HEK293 (cell line): Measurements from ENCODE around the gene INPP4B.

Experiments
- CTCF ChIA-PET: fragments of 350-600 bp; formaldehyde crosslinking; extraction: SDS; loops from one replicate; lab custom pipeline; 2021; ENCODE audit warnings: antibody characterized with exemption; lab: Yijun Ruan, JAX
- POLR2A ChIA-PET: fragments of 300-600 bp; formaldehyde crosslinking; extraction: SDS; loops from one replicate; lab custom pipeline; 2020; ENCODE audit warnings: antibody characterized with exemption, inconsistent platforms; lab: Yijun Ruan, JAX
- H3K27ac ChIP-seq: fragments of 200-500 bp; sonication (Bioruptor generic); 2 replicates; pipeline ENCODE4 v1.5.1; 2014; ENCODE audit warnings: low read depth, low read length, control low read depth, inconsistent platforms; ENCODE audit errors: extremely low read depth
- H3K36me3 ChIP-seq, 2 experiments: fragments of 200-500 bp in 1 of 2; sonication (Bioruptor generic) in 1 of 2; 1 replicate in 1 of 2; 2 replicates in 1 of 2; pipeline ENCODE4 v1.5.1; 2014 to 2017; ENCODE audit warnings: inconsistent platforms in 2 of 2, low read length in 2 of 2; ENCODE audit not compliant: control insufficient read depth in 2 of 2, insufficient read depth in 1 of 2
- H3K4me1 ChIP-seq: fragments of 200-500 bp; sonication (Bioruptor generic); 2 replicates; pipeline ENCODE4 v1.5.1; 2014; ENCODE audit warnings: mild to moderate bottlenecking, low read length, inconsistent platforms; ENCODE audit not compliant: control insufficient read depth, insufficient read depth
- H3K4me3 ChIP-seq: 2 replicates; pipeline ENCODE4 v1.5.1; 2011; ENCODE audit warnings: low read depth, mild to moderate bottlenecking, control low read depth, low read length, moderate library complexity
- H3K9me3 ChIP-seq: fragments of 200-500 bp; sonication (Bioruptor generic); 2 replicates; pipeline ENCODE4 v1.5.1; 2014; ENCODE audit warnings: low read depth, low read length, inconsistent platforms; ENCODE audit not compliant: control insufficient read depth, insufficient read depth
- GFI1B ChIP-seq: fragments of 450-650 bp; formaldehyde crosslinking; IDR thresholded peaks from 2 replicates; pipeline ENCODE4 v1.5.1; 2016; ENCODE audit warnings: missing biosample characterization, missing genetic modification characterization
- GLIS1 ChIP-seq: fragments of 450-650 bp; formaldehyde crosslinking; IDR thresholded peaks from 2 replicates; pipeline ENCODE4 v1.5.1; 2016; ENCODE audit warnings: missing biosample characterization, missing genetic modification characterization
- GLIS2 ChIP-seq: fragments of 450-650 bp; formaldehyde crosslinking; IDR thresholded peaks from 2 replicates; pipeline ENCODE4 v1.5.1; 2016; ENCODE audit warnings: missing biosample characterization, missing genetic modification characterization
- HOXA7 ChIP-seq: sonication (generic); formaldehyde crosslinking; IDR thresholded peaks from 2 replicates; pipeline ENCODE4 v1.8.1; 2022; ENCODE audit warnings: missing genetic modification reagents, borderline replicate concordance
- SP3 ChIP-seq: fragments of 450-650 bp; formaldehyde crosslinking; IDR thresholded peaks from 2 replicates; pipeline ENCODE4 v1.5.1; 2016; ENCODE audit warnings: missing biosample characterization, missing genetic modification characterization
- ZBTB20 ChIP-seq: fragments of 450-650 bp; formaldehyde crosslinking; IDR thresholded peaks from 2 replicates; pipeline ENCODE4 v1.5.1; 2016; ENCODE audit warnings: missing biosample characterization, missing genetic modification characterization
- ZEB2 ChIP-seq: fragments of 450-650 bp; formaldehyde crosslinking; IDR thresholded peaks from 2 replicates; pipeline ENCODE4 v1.5.1; 2016; ENCODE audit warnings: missing biosample characterization, missing genetic modification characterization
- ZNF121 ChIP-seq: fragments of 450-650 bp; formaldehyde crosslinking; IDR thresholded peaks from 2 replicates; pipeline ENCODE4 v1.5.1; 2016; ENCODE audit warnings: missing biosample characterization, missing genetic modification characterization
- ZNF146 ChIP-seq: fragments of 450-650 bp; formaldehyde crosslinking; IDR thresholded peaks from 2 replicates; pipeline ENCODE4 v1.5.1; 2016; ENCODE audit warnings: missing biosample characterization, missing genetic modification characterization
- ZNF335 ChIP-seq: fragments of 450-650 bp; formaldehyde crosslinking; conservative IDR thresholded peaks from 2 replicates; pipeline ENCODE4 v1.5.1; 2016; ENCODE audit warnings: missing biosample characterization, missing genetic modification characterization
- ZNF354C ChIP-seq: fragments of 450-650 bp; formaldehyde crosslinking; IDR thresholded peaks from 2 replicates; pipeline ENCODE4 v1.5.1; 2016; ENCODE audit warnings: missing biosample characterization, missing genetic modification characterization, low read depth, borderline replicate concordance
- ZNF510 ChIP-seq: fragments of 450-650 bp; formaldehyde crosslinking; IDR thresholded peaks from 2 replicates; pipeline ENCODE4 v1.5.1; 2018; ENCODE audit warnings: mild to moderate bottlenecking, missing genetic modification characterization, missing biosample characterization; ENCODE audit not compliant: insufficient replicate concordance
- ZNF514 ChIP-seq: fragments of 450-650 bp; formaldehyde crosslinking; IDR thresholded peaks from 2 replicates; pipeline ENCODE4 v1.5.1; 2016; ENCODE audit warnings: missing biosample characterization, missing genetic modification characterization
- ZNF561 ChIP-seq: fragments of 450-650 bp; IDR thresholded peaks from 2 replicates; pipeline ENCODE4 v1.5.1; 2018; ENCODE audit warnings: missing biosample characterization, missing genetic modification characterization, borderline replicate concordance
- ZNF610 ChIP-seq: fragments of 450-650 bp; formaldehyde crosslinking; IDR thresholded peaks from 2 replicates; pipeline ENCODE4 v1.5.1; 2016; ENCODE audit warnings: missing biosample characterization, missing genetic modification characterization, borderline replicate concordance
- ZNF654 ChIP-seq: fragments of 450-650 bp; formaldehyde crosslinking; IDR thresholded peaks from 2 replicates; pipeline ENCODE4 v1.5.1; 2016; ENCODE audit warnings: low read depth, missing biosample characterization, missing genetic modification characterization
- ZNF670 ChIP-seq: fragments of 450-650 bp; formaldehyde crosslinking; IDR thresholded peaks from 2 replicates; pipeline ENCODE4 v1.5.1; 2016; ENCODE audit warnings: missing biosample characterization, missing genetic modification characterization, low read depth
- ZNF747 ChIP-seq: fragments of 450-650 bp; formaldehyde crosslinking; IDR thresholded peaks from 2 replicates; pipeline ENCODE4 v1.5.1; 2016; ENCODE audit warnings: missing biosample characterization, missing genetic modification characterization
- TF ChIP-seq, protein P1 (sequence below): fragments of 450-650 bp; formaldehyde crosslinking; IDR thresholded peaks from 2 replicates; pipeline ENCODE4 v1.5.1; 2016; ENCODE audit warnings: missing biosample characterization, missing genetic modification characterization
- TF ChIP-seq, protein P2 (sequence below): fragments of 450-650 bp; formaldehyde crosslinking; IDR thresholded peaks from 2 replicates; pipeline ENCODE4 v1.5.1; 2016; ENCODE audit warnings: missing biosample characterization, missing genetic modification characterization
- TF ChIP-seq, protein P3 (sequence below): fragments of 450-650 bp; formaldehyde crosslinking; IDR thresholded peaks from 2 replicates; pipeline ENCODE4 v1.5.1; 2016; ENCODE audit warnings: missing biosample characterization, missing genetic modification characterization
- TF ChIP-seq, protein P4 (sequence below): fragments of 450-650 bp; formaldehyde crosslinking; IDR thresholded peaks from 2 replicates; pipeline ENCODE4 v1.5.0; 2017; ENCODE audit warnings: missing biosample characterization, missing genetic modification characterization, borderline replicate concordance

The INPP4B gene

DNA sequence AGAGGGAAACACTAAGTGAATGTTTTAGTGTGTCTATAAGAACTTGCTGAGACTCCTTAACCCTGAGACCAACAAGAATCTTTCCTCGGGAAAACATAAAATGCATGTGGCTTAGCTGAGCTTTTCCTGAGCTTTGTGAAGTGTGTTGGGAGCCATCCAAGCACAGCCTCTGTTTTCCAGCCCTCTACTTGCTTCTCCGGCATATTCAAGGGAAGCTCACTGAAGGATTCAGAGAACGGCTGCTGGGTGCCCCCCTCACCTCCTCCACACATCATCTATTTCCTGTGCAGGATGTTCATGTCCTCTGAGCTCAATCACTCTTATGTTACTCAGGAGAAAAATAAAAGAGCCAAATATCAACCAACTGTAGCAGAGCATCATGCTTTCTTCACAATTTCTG, 717.6 kb downstream of the INPP4B start:
- H3K4me1 ChIP-seq: no peaks in the 10 kb centered on the region
- no peaks in the 10 kb centered on the region for H3K9me3 ChIP-seq
- no peaks in the 10 kb centered on the region for H3K36me3 ChIP-seq
- TF ChIP-seq ZNF670 (tag by site-specific recombination) (no peak), ZNF610 (tag by site-specific recombination) (no peak), ZNF561 (tag by site-specific recombination) (no peak), ZBTB20 (no peak), GFI1B (tag by site-specific recombination) (no peak), ZNF335 (no peak), ZNF146 (tag by site-specific recombination) (no peak)
- TF ChIP-seq, protein P1, sequence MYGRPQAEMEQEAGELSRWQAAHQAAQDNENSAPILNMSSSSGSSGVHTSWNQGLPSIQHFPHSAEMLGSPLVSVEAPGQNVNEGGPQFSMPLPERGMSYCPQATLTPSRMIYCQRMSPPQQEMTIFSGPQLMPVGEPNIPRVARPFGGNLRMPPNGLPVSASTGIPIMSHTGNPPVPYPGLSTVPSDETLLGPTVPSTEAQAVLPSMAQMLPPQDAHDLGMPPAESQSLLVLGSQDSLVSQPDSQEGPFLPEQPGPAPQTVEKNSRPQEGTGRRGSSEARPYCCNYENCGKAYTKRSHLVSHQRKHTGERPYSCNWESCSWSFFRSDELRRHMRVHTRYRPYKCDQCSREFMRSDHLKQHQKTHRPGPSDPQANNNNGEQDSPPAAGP: no peak
- TF ChIP-seq, protein P2, sequence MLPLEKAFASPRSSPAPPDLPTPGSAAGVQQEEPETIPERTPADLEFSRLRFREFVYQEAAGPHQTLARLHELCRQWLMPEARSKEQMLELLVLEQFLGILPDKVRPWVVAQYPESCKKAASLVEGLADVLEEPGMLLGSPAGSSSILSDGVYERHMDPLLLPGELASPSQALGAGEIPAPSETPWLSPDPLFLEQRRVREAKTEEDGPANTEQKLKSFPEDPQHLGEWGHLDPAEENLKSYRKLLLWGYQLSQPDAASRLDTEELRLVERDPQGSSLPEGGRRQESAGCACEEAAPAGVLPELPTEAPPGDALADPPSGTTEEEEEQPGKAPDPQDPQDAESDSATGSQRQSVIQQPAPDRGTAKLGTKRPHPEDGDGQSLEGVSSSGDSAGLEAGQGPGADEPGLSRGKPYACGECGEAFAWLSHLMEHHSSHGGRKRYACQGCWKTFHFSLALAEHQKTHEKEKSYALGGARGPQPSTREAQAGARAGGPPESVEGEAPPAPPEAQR (tag by site-specific recombination): no peak
- POLR2A ChIA-PET: no interaction called here
- no peak overlapping the region for H3K4me3 ChIP-seq
- no peak overlapping the region for H3K27ac ChIP-seq
- CTCF ChIA-PET: interaction anchor here (0.6 to 1.6 kb wide), 2 partner anchors 12 to 507 kb away, joined by 3 to 5 read pairs; no protein-coding TSS in a partner anchor

DNA sequence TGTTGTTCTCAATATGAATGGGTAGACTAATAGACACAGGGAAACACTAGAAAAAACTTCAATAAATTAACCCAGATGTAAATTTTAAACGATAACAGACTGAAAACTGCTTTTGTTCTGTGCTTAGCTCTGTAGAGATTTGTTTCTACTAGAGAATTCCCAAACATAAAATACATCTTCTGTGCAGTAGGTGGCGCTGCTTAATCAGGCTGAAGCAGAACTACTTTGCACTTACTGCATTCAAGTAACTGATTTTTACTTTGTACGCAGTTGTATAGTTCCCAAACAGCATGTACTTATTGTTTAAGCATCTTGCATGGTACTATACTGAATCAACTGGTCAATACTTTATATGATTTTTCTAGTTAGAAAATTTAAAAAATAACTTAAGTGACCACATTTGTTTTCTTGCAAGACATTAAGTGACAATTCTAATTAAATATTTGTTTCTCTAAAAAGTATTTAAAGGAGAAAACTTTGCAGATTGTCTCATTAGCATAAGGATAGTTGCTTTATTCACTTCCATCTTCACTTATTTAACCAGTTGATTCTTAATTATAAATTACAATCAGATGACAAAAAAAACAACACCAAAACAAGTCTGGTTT, 719.1 kb downstream of the INPP4B start:
- no peaks in the 10 kb centered on the region for H3K36me3 ChIP-seq
- no peaks in the 10 kb centered on the region for H3K9me3 ChIP-seq
- CTCF ChIA-PET: interaction anchor here (0.6 to 1.7 kb wide), 4 partner anchors 13 to 721 kb away, joined by 3 to 6 read pairs (median 5); partner anchors contain the start of gene INPP4B
- no peaks in the 10 kb centered on the region for H3K4me1 ChIP-seq
- POLR2A ChIA-PET: no interaction called here
- TF ChIP-seq, protein P3, sequence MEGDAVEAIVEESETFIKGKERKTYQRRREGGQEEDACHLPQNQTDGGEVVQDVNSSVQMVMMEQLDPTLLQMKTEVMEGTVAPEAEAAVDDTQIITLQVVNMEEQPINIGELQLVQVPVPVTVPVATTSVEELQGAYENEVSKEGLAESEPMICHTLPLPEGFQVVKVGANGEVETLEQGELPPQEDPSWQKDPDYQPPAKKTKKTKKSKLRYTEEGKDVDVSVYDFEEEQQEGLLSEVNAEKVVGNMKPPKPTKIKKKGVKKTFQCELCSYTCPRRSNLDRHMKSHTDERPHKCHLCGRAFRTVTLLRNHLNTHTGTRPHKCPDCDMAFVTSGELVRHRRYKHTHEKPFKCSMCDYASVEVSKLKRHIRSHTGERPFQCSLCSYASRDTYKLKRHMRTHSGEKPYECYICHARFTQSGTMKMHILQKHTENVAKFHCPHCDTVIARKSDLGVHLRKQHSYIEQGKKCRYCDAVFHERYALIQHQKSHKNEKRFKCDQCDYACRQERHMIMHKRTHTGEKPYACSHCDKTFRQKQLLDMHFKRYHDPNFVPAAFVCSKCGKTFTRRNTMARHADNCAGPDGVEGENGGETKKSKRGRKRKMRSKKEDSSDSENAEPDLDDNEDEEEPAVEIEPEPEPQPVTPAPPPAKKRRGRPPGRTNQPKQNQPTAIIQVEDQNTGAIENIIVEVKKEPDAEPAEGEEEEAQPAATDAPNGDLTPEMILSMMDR: no peak
- TF ChIP-seq ZNF654 (tag by site-specific recombination): peak; percentile 78
- H3K27ac ChIP-seq: no peak overlapping the region
- H3K4me3 ChIP-seq: no peak overlapping the region

DNA sequence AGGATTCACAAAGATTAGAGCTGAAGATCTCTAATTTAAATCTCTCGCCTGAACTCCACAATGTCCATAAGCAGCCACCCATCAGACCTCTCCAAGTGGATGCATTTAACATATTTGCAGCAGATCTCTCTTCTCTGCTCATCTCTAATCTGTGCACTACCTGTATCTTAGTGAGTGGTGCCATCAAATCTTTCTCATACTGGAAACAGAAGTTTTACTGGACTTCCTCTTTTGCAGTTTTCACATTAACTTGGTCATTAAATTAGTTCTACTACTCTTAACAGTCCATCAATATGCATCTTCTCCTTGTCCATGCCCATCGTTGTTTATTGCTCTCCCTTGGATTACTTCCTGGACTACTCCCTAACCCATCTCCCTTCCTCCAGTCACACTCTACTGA, 721.2 kb downstream of the INPP4B start:
- Histone ChIP-seq H3K9me3 (no peaks in the 10 kb centered on the region), H3K36me3 (no peaks in the 10 kb centered on the region), H3K4me1 (no peaks in the 10 kb centered on the region), H3K27ac (no peak overlapping the region), H3K4me3 (no peak overlapping the region)
- ChIA-PET POLR2A (no interaction called here), CTCF (no interaction called here)
- TF ChIP-seq SP3 (tag by site-specific recombination) (no peak), ZNF514 (tag by site-specific recombination) (no peak), ZNF354C (no peak), ZNF510 (tag by site-specific recombination) (no peak), ZEB2 (tag by site-specific recombination) (no peak), HOXA7 (no peak), GLIS2 (tag by site-specific recombination) (no peak), GLIS1 (tag by site-specific recombination) (no peak), ZNF747 (tag by site-specific recombination) (no peak), ZNF121 (no peak)
- TF ChIP-seq, protein P4, sequence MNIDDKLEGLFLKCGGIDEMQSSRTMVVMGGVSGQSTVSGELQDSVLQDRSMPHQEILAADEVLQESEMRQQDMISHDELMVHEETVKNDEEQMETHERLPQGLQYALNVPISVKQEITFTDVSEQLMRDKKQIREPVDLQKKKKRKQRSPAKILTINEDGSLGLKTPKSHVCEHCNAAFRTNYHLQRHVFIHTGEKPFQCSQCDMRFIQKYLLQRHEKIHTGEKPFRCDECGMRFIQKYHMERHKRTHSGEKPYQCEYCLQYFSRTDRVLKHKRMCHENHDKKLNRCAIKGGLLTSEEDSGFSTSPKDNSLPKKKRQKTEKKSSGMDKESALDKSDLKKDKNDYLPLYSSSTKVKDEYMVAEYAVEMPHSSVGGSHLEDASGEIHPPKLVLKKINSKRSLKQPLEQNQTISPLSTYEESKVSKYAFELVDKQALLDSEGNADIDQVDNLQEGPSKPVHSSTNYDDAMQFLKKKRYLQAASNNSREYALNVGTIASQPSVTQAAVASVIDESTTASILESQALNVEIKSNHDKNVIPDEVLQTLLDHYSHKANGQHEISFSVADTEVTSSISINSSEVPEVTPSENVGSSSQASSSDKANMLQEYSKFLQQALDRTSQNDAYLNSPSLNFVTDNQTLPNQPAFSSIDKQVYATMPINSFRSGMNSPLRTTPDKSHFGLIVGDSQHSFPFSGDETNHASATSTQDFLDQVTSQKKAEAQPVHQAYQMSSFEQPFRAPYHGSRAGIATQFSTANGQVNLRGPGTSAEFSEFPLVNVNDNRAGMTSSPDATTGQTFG: no peak
